HG03060 (cell line): ENCODE measurements around the gene TF.
"Not testable (repeated sequence)": the region's sequence is repeated elsewhere in the genome, so short reads cannot be mapped to it uniquely, and the experiment has no call there.

Source experiments
- ATAC-seq: cut with Tn5 transposase; IDR thresholded peaks from one replicate; pipeline ENCODE4 v1.9.1; 2021; ENCODE audit warnings: low read depth, moderate number of reproducible peaks; ENCODE audit not compliant: unreplicated experiment

TF gene

GRCh38 chr3:133745981-133746711, at the start of gene TF:
Gene TF, plus strand, starts transcription at chr3:133746393. Its CDS starts 48 bp downstream, at chr3:133746441.
- ATAC-seq, result no peak

GRCh38 chr3:133697960-133698359, 48.2 kb upstream of the TF start:
- no peak for ATAC-seq

- ATAC-seq, result no peak
Measured at GRCh38 chr3:133699467-133699866, 46.7 kb upstream of the TF start.

- ATAC-seq, result no peak
Measured at GRCh38 chr3:133699903-133700302, 46.3 kb upstream of the TF start.

- ATAC-seq, result no peak
Measured at GRCh38 chr3:133700351-133700750, 45.8 kb upstream of the TF start.

- ATAC-seq, result no peak
Measured at GRCh38 chr3:133701435-133702358, 44.5 kb upstream of the TF start.

GRCh38 chr3:133703915-133704314, 42.3 kb upstream of the TF start:
- no peak for ATAC-seq

GRCh38 chr3:133706033-133706432, 40.2 kb upstream of the TF start:
- no peak for ATAC-seq

- no peak for ATAC-seq
Measured at GRCh38 chr3:133709139-133709750, 36.9 kb upstream of the TF start.

GRCh38 chr3:133711013-133711412, 35.2 kb upstream of the TF start:
- no peak for ATAC-seq

GRCh38 chr3:133712017-133712416, 34.2 kb upstream of the TF start:
- ATAC-seq, result no peak

GRCh38 chr3:133713347-133713746, 32.8 kb upstream of the TF start:
- no peak for ATAC-seq

- no peak for ATAC-seq
Measured at GRCh38 chr3:133717424-133717823, 28.8 kb upstream of the TF start.

GRCh38 chr3:133722935-133723334, 23.3 kb upstream of the TF start:
- no peak for ATAC-seq

- ATAC-seq, result no peak
Measured at GRCh38 chr3:133730993-133731392, 15.2 kb upstream of the TF start.

GRCh38 chr3:133732231-133732630, 14.0 kb upstream of the TF start:
- ATAC-seq, result not testable (repeated sequence)

- ATAC-seq, result no peak
Measured at GRCh38 chr3:133733226-133733625, 13.0 kb upstream of the TF start.

GRCh38 chr3:133734305-133734704, 11.9 kb upstream of the TF start:
- no peak for ATAC-seq

- no peak for ATAC-seq
Measured at GRCh38 chr3:133742351-133743091, 3.7 kb upstream of the TF start.

- ATAC-seq, result no peak
Measured at GRCh38 chr3:133744241-133744640, 2.0 kb upstream of the TF start.

- ATAC-seq, result no peak
Measured at GRCh38 chr3:133745108-133745507, 1.1 kb upstream of the TF start.
